Measurements from ENCODE around the gene ERC1.

- TF ChIP-seq PATZ1 (tag by site-specific recombination; IDR thresholded peaks at IDR 0.05) (no peak), ZNF677 (tag by site-specific recombination; IDR thresholded peaks at IDR 0.05) (no peak), ZNF658 (tag by site-specific recombination; IDR thresholded peaks at IDR 0.05) (no peak), SP2 (tag by site-specific recombination; IDR thresholded peaks at IDR 0.05) (no peak), ATF2 (tag by site-specific recombination; IDR thresholded peaks at IDR 0.05; ENCODE audit: low read depth) (no peak), GLI4 (tag by site-specific recombination; IDR thresholded peaks at IDR 0.05) (no peak), ZFP41 (tag by site-specific recombination; IDR thresholded peaks at IDR 0.05; ENCODE audit: borderline replicate concordance) (no peak), ZNF302 (tag by site-specific recombination; IDR thresholded peaks at IDR 0.05; ENCODE audit: low read depth) (no peak), ZNF133 (tag by site-specific recombination; IDR thresholded peaks at IDR 0.05) (no peak), MYNN (tag by site-specific recombination; IDR thresholded peaks at IDR 0.05; ENCODE audit: borderline replicate concordance) (no peak)
- TF ChIP-seq, protein P1, sequence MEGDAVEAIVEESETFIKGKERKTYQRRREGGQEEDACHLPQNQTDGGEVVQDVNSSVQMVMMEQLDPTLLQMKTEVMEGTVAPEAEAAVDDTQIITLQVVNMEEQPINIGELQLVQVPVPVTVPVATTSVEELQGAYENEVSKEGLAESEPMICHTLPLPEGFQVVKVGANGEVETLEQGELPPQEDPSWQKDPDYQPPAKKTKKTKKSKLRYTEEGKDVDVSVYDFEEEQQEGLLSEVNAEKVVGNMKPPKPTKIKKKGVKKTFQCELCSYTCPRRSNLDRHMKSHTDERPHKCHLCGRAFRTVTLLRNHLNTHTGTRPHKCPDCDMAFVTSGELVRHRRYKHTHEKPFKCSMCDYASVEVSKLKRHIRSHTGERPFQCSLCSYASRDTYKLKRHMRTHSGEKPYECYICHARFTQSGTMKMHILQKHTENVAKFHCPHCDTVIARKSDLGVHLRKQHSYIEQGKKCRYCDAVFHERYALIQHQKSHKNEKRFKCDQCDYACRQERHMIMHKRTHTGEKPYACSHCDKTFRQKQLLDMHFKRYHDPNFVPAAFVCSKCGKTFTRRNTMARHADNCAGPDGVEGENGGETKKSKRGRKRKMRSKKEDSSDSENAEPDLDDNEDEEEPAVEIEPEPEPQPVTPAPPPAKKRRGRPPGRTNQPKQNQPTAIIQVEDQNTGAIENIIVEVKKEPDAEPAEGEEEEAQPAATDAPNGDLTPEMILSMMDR (tag by site-specific recombination; IDR thresholded peaks at IDR 0.05) = no peak
Observed at GRCh38 chr12:1065629-1066028, 74.6 kb downstream of the ERC1 start.
